Endothelial cell of umbilical vein (primary cell): Measurements from ENCODE around the gene IWS1.

ENCODE experiments used
- CTCF ChIP-seq, 2 donors: IDR thresholded peaks; 1 replicate in 1 of 2; 2 replicates in 1 of 2; pipeline ENCODE4 v1.5.1; 2011; ENCODE audit warnings: low read length in 2 of 2, mild to moderate bottlenecking in 2 of 2, moderate library complexity in 2 of 2, control low read depth in 1 of 2, inconsistent platforms in 1 of 2, low read depth in 1 of 2; ENCODE audit not compliant: insufficient read depth in 1 of 2; ENCODE audit errors: extremely low read depth in 1 of 2
- EZH2 ChIP-seq: IDR thresholded peaks from 2 replicates; pipeline ENCODE4 v1.6.1; 2012; ENCODE audit warnings: borderline replicate concordance, low read depth, mild to moderate bottlenecking, moderate library complexity, low read length, inconsistent platforms; ENCODE audit not compliant: severe bottlenecking
- FOS ChIP-seq: IDR thresholded peaks from 2 replicates; pipeline ENCODE4 v1.6.1; 2011; ENCODE audit warnings: mild to moderate bottlenecking, low read length, moderate library complexity, borderline replicate concordance; ENCODE audit not compliant: insufficient read depth
- JUN ChIP-seq: IDR thresholded peaks from 2 replicates; pipeline ENCODE4 v1.6.1; 2011; ENCODE audit warnings: borderline replicate concordance, low read depth; ENCODE audit not compliant: insufficient read length, insufficient read depth
- MYC ChIP-seq: IDR thresholded peaks from one replicate; pipeline ENCODE4 v1.6.1; 2011; ENCODE audit warnings: mild to moderate bottlenecking, low read depth, low read length
- POLR2A ChIP-seq: IDR thresholded peaks from 2 replicates; pipeline ENCODE4 v1.6.1; 2012; ENCODE audit warnings: low read depth, mild to moderate bottlenecking, control low read depth, low read length
- POLR2AphosphoS5 ChIP-seq: IDR thresholded peaks from 2 replicates; pipeline ENCODE4 v1.6.1; 2012; ENCODE audit warnings: low read depth, mild to moderate bottlenecking, control low read depth, low read length, moderate library complexity; ENCODE audit not compliant: insufficient read depth

- no peak for TF ChIP-seq JUN
- no peak for TF ChIP-seq CTCF (IDR thresholded peaks at IDR 0.05; ENCODE audit: extremely low read depth in 1 of 2, insufficient read depth in 1 of 2, low read depth in 1 of 2, low read length in 2 of 2)
- TF ChIP-seq EZH2: no peak
- no peak for TF ChIP-seq POLR2AphosphoS5
- no peak for TF ChIP-seq POLR2A
- no peak for TF ChIP-seq MYC
- no peak for TF ChIP-seq FOS
Measured at GRCh38 chr2:127511090-127511695, 15.1 kb downstream of the IWS1 start.
